Ectodermal cell (in vitro differentiated cells): ENCODE results near the gene LPIN1.

Source experiments
- H3K27ac ChIP-seq: 2 replicates; pipeline ENCODE4 v1.7.0; 2013; ENCODE audit warnings: mild to moderate bottlenecking, low read depth, low read length; ENCODE audit not compliant: insufficient read depth, poor library complexity, severe bottlenecking
- H3K27me3 ChIP-seq: 2 replicates; pipeline ENCODE4 v1.7.0; 2013; ENCODE audit warnings: mild to moderate bottlenecking, low read length; ENCODE audit not compliant: insufficient read depth, control insufficient read depth, poor library complexity, severe bottlenecking
- H3K36me3 ChIP-seq: one replicate; pipeline ENCODE4 v1.7.0; 2013; ENCODE audit warnings: low read length; ENCODE audit not compliant: control insufficient read depth, insufficient read depth
- H3K4me1 ChIP-seq: one replicate; pipeline ENCODE4 v1.7.0; 2013; ENCODE audit warnings: low read length; ENCODE audit not compliant: control insufficient read depth, insufficient read depth
- H3K4me3 ChIP-seq: 2 replicates; pipeline ENCODE4 v1.7.0; 2013; ENCODE audit warnings: low read depth, low read length, control low read depth; ENCODE audit not compliant: insufficient read depth
- H3K9me3 ChIP-seq: 2 replicates; pipeline ENCODE4 v1.7.0; 2013; ENCODE audit warnings: mild to moderate bottlenecking, low read length, moderate library complexity; ENCODE audit not compliant: control insufficient read depth
- WGBS, 2 experiments: methylation state at CpG; one replicate each; pipeline ENCODE4 v1.1.7; 2013; ENCODE audit warnings: missing lambda C conversion rate in 2 of 2; 5-methylcytosine and 5-hydroxymethylcytosine counted together

The LPIN1 gene

DNA sequence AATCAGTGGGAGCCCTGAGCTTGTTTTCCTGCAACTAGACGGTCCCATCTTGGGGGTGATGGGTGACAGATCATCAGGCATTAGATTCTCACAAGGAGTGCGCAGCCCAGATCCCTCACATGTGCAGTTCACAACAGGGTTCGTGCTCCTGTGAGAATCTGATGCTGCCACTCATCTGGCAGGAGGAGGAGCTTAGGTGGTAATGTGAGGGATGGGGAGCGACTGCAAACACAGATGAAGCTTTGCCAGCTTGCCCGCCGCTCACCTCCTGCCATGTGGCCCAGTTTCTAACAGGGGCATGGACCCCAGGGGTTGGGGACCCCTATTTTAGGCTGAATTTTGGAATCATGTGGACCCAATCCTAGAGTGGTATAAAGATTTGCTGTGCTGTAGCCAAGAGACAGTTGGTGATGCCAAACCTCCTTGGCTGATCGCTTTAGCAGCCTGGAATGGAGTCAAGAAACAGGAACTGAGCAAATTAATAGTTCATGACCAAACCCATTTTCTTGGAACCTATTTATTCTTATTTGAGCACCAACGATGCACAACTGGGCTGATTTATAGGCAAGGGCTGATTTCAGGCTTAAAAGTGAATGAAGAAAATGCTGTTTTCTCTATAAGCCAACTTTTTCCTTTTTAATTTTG, 25.7 kb downstream of the LPIN1 start:
- Histone ChIP-seq H3K36me3 (peaks cover 19% of the 10 kb centered on the region), H3K4me3 (no peak overlapping the region), H3K27ac (no peak overlapping the region), H3K27me3 (no peaks in the 10 kb centered on the region), H3K9me3 (no peaks in the 10 kb centered on the region), H3K4me1 (no peaks in the 10 kb centered on the region)
- 91 to 96% methylated on average over 8 of the region's 8 CpGs for WGBS, 2 experiments

DNA sequence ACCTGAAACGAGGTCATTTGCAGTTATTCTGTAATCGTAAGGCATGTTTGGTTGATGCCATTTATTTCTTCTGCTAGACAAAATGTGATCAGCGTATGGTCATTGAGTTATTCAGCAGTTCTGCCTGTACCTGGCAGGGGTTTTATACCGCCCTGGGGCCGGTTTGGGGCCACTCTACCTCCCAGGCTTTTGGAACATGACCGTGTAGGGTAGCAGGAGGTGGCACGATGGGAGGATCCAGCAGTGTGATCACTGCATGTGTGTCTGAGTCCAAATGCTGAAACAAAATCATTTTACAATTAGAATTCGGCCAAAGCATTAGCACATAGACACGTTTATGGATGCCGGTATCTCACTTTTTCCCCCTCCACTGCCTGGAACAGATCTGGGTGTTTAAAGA, 26.7 kb downstream of the LPIN1 start:
- no peak overlapping the region for H3K4me3 ChIP-seq
- H3K27ac ChIP-seq = no peak overlapping the region
- H3K36me3 ChIP-seq = peaks cover 14% of the 10 kb centered on the region
- H3K27me3 ChIP-seq = no peaks in the 10 kb centered on the region
- H3K4me1 ChIP-seq = no peaks in the 10 kb centered on the region
- WGBS, 2 experiments = 74 to 76% methylated on average over 10 of the region's 10 CpGs
- H3K9me3 ChIP-seq = no peaks in the 10 kb centered on the region

DNA sequence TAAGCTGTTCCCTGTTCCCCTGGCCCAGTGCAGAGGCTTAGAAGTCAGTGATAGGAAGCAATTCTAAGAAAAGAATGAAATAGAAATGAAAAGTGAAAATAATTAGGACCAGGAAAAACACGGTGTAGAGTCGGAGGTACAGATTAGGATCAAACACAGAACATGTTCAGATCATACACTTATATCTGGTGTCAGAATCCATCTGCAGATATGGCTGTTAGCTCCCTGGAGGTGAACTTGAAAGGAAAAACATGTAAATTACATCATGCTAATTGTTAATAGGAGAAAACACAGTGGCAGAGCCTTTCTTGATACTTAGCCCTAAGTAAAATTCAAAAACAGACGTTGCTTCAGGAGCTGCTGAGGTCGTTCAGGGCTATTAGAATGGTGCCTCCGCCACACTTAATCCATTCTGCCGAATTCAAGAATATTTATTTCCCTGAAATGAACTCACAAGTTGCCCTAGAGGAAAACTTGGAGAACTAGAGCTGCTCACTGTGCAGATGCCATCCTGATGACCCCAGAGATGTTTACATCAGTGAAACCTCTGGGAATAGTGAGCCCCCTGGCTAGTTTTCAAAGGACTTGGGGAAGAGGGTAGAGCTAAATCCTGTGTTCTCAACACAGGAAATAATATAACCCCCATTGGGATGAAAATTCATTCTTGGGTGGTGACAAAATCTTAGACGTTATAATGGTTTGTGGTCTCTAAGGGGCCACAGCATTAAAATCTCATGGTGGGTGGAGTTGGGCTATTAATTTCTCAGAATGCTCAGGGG, 27.5 kb downstream of the LPIN1 start:
- no peak overlapping the region for H3K27ac ChIP-seq
- no peaks in the 10 kb centered on the region for H3K4me1 ChIP-seq
- no peak overlapping the region for H3K4me3 ChIP-seq
- no peaks in the 10 kb centered on the region for H3K27me3 ChIP-seq
- no peaks in the 10 kb centered on the region for H3K9me3 ChIP-seq
- WGBS, 2 experiments = 93 to 98% methylated on average over 7 of the region's 7 CpGs
- peaks cover 11% of the 10 kb centered on the region for H3K36me3 ChIP-seq

DNA sequence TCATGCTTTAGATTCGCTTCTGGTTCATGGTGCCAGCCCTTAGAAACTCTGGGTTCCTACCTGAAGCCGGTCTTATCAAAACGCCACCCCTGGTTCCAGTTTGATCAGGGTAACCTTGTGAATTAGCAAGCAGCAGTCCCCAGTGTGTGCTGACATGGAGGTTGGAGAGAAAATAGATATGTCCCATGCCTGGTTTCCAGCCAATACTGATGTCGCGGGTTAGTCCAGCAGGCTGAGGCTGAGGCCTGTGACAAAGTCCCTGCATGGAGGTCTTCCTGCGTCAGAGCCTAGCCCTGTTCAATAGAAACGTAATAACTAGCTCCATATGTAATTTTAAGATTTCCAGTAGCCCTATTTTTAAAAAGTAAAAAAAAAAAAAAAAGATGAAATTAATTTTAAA, 28.2 kb downstream of the LPIN1 start:
- Histone ChIP-seq H3K9me3 (no peaks in the 10 kb centered on the region), H3K4me3 (no peak overlapping the region), H3K27me3 (no peaks in the 10 kb centered on the region), H3K4me1 (no peaks in the 10 kb centered on the region), H3K36me3 (peaks cover 11% of the 10 kb centered on the region), H3K27ac (no peak overlapping the region)
- 79 to 81% methylated on average over 6 of the region's 7 CpGs for WGBS, 2 experiments

DNA sequence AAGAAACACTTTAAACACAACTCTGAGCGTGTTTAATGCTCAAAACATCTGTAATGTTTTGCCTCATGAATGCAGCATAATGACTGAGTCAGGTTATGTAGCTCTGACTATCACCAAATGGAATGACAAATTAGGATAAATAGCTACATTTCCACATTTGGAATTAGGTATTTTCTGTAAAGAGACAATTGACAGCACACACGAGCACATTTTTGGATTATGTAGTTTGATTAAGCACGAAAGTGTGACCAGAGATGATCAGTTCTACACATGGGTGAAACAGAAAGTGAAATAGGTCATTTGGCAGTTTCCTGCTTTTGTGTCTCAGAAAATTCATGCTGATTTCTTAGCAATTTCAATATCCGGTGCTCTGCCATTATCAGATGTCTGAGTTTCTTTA, 29.0 kb downstream of the LPIN1 start:
- peaks cover 15% of the 10 kb centered on the region for H3K36me3 ChIP-seq
- whole genome bisulfite sequencing, 2 experiments = 95 to 98% methylated on average over 4 of the region's 4 CpGs

DNA sequence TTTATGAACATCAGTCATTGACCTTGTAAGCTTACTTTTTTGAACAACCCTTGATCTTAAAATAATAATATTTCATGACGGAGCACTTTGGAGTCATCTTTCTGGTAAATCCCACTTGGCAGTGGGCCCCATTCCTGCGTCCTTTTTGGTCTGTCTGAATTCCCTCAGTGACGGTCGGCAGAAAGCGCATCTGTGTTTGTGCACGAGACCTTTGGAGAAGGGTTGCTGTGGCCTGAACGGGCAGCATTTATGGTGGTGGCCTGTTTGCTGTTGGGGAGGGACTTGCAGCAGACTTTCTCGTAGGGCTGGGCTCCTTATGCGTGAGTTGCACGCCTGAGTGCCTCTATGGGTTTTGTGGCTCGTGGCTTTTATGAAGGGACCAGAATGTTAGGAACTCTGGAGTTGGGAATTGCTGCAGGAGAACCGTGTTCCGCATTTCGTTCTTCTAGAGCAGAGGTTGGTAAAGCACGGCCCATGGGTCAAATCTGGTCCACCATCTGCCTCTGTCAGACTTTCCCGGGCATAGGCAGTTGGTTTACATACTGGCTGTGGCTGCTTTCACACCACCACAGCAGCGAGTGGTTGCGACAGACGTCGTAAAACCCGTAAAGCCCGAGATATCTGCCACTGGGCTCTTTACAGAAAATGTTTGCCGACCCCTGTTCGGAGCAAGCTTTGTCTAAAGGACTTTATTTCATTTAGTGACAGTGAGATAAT, 30.8 kb downstream of the LPIN1 start:
- WGBS, 2 experiments = 94 to 95% methylated on average over 24 of the region's 24 CpGs
- H3K27ac ChIP-seq = no peak overlapping the region
- H3K4me3 ChIP-seq = no peak overlapping the region
- peaks cover 8% of the 10 kb centered on the region for H3K36me3 ChIP-seq
- H3K9me3 ChIP-seq = no peaks in the 10 kb centered on the region
- H3K27me3 ChIP-seq = no peaks in the 10 kb centered on the region
- no peaks in the 10 kb centered on the region for H3K4me1 ChIP-seq

More for the DNA sequence above, 29.0 kb downstream of the LPIN1 start:
- H3K27ac ChIP-seq = no peak overlapping the region
- no peaks in the 10 kb centered on the region for H3K27me3 ChIP-seq
- no peak overlapping the region for H3K4me3 ChIP-seq
- no peaks in the 10 kb centered on the region for H3K4me1 ChIP-seq
- no peaks in the 10 kb centered on the region for H3K9me3 ChIP-seq

DNA sequence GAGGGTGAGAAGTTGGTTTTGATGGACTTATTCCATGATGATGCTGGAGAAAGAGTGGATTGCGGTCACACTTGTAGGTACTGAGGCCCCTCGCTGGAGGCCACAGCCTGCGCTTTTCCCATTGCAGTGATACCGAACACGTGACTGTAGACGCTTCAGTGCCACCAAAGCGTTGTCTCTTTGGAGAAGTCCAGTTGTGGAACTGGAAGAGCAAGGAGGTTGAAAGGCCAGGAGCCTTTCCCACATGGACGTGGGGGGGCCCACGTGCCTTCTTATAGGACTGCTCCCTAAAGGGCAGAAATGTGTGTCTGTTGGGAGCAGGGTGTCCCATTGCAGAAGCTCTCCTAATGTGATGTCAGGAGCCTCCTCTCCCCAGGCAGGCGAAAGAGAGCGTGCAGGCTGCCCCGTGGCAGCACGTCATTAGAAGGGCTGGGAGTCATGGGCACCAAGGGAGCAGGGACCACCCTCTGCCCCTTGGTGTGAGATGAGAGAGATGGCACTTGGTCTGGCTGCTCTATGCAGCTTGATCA, 31.5 kb downstream of the LPIN1 start:
- 96% methylated on average over 13 of the region's 13 CpGs for WGBS, 2 experiments
- no peaks in the 10 kb centered on the region for H3K4me1 ChIP-seq
- H3K36me3 ChIP-seq = peaks cover 9% of the 10 kb centered on the region
- no peak overlapping the region for H3K27ac ChIP-seq
- no peak overlapping the region for H3K4me3 ChIP-seq
- H3K27me3 ChIP-seq = no peaks in the 10 kb centered on the region
- no peaks in the 10 kb centered on the region for H3K9me3 ChIP-seq

DNA sequence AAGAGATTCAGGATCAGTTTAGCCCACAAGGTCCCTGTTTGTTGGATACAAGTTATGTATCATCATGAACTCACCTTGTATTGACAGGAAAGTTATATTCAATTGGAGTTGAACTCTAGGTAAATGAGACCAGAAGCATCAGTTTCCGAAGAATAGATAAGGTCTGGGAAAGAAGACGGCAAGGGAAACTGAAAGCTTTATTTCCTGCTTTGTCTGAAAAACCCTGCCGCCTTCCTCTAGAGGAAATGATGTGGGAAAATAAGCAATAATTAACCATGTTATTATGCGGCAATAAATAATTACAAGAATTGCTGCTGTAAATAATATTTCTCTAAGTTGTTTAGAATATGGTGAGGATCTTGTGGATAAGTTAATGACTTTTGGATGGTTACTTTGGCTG, 32.0 kb downstream of the LPIN1 start:
- Histone ChIP-seq H3K4me3 (no peak overlapping the region), H3K36me3 (peaks cover 12% of the 10 kb centered on the region), H3K27me3 (no peaks in the 10 kb centered on the region), H3K4me1 (no peaks in the 10 kb centered on the region), H3K9me3 (no peaks in the 10 kb centered on the region), H3K27ac (no peak overlapping the region)
- WGBS, 2 experiments = 93 to 97% methylated on average over 4 of the region's 4 CpGs

DNA sequence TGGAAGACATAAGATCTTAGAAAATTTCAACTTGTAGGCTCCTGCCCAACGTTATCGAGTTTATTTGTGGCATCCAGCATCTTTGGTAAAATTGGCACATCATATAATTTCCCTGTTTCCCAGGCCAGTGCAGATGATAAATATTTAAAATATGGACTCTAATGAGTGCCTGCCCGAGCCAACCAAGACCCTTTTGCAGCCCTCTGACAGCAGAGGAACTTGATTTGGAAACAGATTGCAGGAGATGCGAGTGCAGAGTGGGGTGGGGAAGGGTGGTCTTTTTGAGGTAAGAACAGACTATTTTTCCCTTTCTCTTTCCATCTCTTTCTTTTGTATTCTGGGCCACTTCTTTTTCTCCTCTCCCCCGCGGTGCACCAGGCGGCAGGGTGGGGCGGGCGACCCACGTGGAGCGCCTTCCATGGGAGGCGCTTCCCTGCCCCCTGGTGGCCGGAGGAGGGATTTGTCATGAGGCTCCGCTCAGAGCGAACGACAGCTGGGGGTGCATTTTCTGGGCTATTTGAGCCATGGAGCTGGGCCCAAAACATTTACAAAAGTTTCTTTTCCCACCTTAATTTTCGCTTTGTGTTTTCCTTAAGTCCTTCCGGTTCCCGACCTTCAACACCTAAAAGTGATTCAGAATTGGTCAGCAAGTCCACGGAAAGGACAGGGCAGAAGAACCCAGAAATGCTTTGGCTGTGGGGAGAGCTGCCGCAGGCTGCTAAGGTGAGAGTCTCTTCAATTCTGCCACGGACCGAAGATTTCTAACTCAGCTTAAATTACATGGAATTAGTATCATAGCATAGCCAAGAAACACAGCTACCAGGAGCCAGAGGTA, 32.7 kb downstream of the LPIN1 start:
- WGBS, 2 experiments = 29 to 30% methylated on average over 23 of the region's 23 CpGs
- peaks cover 14% of the 10 kb centered on the region for H3K36me3 ChIP-seq
- no peak overlapping the region for H3K27ac ChIP-seq
- no peaks in the 10 kb centered on the region for H3K27me3 ChIP-seq
- no peaks in the 10 kb centered on the region for H3K9me3 ChIP-seq
- no peak overlapping the region for H3K4me3 ChIP-seq
- no peaks in the 10 kb centered on the region for H3K4me1 ChIP-seq
